Choroid plexus epithelial cell (primary cell): ENCODE results near the gene SLC1A4.
"Not testable (repeated sequence)": the region's sequence is repeated elsewhere in the genome, so short reads cannot be mapped to it uniquely, and the experiment has no call there.

Source experiments
- DNase-seq: peaks from one replicate; pipeline ENCODE4 v3.0.0-alpha.2; 2010; ENCODE audit warnings: low read depth
- H3K4me3 ChIP-seq: 2 replicates; pipeline ENCODE4 v1.5.1; 2011; ENCODE audit warnings: low read depth, mild to moderate bottlenecking, control low read depth, low read length, moderate library complexity
- TF ChIP-seq, protein P1 (sequence below): conservative IDR thresholded peaks from 2 replicates; pipeline ENCODE4 v1.5.1; 2011; ENCODE audit warnings: low read depth, mild to moderate bottlenecking, control low read depth, inconsistent platforms, low read length, moderate library complexity

The SLC1A4 gene

DNA sequence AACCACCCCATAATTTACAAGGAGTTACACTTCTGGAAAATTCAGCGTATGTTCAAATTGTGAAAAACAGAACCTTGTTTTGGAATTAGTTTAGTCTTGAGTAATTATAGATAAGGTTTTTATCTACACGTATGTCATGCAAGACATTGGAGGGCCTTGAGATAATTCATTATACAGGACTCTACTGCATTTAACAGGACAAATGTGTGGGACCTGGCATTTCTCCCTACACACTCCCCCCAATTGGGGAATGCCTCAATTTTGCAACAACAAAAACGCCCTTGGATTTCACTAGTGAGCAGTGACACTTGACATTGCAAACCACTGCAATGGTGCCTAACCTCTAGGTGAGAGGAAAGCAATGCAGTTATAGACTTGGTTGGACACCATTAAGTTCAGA is 11.4 kb downstream of the SLC1A4 start:
- TF ChIP-seq, protein P1, sequence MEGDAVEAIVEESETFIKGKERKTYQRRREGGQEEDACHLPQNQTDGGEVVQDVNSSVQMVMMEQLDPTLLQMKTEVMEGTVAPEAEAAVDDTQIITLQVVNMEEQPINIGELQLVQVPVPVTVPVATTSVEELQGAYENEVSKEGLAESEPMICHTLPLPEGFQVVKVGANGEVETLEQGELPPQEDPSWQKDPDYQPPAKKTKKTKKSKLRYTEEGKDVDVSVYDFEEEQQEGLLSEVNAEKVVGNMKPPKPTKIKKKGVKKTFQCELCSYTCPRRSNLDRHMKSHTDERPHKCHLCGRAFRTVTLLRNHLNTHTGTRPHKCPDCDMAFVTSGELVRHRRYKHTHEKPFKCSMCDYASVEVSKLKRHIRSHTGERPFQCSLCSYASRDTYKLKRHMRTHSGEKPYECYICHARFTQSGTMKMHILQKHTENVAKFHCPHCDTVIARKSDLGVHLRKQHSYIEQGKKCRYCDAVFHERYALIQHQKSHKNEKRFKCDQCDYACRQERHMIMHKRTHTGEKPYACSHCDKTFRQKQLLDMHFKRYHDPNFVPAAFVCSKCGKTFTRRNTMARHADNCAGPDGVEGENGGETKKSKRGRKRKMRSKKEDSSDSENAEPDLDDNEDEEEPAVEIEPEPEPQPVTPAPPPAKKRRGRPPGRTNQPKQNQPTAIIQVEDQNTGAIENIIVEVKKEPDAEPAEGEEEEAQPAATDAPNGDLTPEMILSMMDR, result no peak
- DNase-seq, result no peak
- H3K4me3 ChIP-seq, result no peak overlapping the region

DNA sequence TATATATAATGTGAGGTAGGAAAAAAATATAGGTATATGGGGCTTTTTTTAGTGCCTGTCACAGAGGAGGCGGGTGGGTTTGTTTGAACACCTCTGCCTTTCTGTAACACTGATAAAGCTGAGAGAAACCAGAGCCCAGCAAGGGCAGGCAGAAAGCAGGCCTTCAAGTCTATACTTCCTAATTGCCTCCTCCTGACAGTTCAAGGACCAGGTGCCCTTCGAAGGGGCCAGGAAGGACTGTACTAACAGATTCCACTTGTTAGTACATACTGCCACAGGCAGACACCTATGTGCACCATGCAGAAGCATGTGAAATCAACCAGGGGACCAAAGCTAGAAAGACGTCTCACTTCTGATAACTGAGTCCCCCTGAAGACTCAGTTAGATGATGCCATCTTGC is 13.8 kb downstream of the SLC1A4 start:
- DNase-seq, result no peak
- H3K4me3 ChIP-seq, result no peak overlapping the region
- TF ChIP-seq, protein P1, result no peak

DNA sequence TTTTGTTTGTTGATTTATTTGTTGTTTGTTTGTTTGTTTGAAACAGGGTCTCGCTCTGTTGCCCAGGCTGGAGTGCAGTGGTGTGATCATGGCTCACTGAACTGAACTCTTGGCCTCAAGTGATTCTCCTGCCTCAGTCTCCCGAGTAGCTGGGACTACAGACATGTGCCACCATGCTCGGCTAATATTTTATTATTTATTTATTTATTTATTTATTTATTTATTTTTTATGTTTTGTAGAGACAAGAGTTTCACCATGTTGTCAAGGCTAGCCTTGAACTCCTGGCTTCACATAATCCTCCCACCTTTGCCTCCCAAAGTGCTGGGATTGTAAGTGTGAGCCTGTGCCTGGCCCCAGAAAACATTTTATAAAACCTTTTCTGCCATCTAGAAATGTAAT is 15.0 kb downstream of the SLC1A4 start:
- not testable (repeated sequence) for H3K4me3 ChIP-seq, DNase-seq

DNA sequence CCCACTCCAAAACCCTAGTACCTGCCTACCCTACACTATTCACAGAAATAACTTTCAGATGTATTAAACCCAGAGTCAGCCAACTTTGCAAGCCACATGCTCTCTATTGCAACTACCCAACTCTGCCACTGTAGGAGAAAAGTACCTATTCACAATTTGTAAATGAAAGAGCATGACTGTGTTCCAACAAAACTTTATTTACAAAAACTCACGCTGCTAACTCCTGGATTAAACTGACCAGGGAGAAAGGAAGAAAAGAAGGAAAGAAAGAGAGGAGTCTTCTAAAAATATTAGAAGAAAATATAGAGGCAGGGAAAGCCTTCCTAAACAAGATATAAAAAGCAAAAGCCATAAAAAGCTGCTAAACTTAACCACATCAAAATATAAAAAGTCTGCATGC is 24.6 kb downstream of the SLC1A4 start:
- TF ChIP-seq, protein P1, result no peak
- DNase-seq, result no peak
- no peak overlapping the region for H3K4me3 ChIP-seq

DNA sequence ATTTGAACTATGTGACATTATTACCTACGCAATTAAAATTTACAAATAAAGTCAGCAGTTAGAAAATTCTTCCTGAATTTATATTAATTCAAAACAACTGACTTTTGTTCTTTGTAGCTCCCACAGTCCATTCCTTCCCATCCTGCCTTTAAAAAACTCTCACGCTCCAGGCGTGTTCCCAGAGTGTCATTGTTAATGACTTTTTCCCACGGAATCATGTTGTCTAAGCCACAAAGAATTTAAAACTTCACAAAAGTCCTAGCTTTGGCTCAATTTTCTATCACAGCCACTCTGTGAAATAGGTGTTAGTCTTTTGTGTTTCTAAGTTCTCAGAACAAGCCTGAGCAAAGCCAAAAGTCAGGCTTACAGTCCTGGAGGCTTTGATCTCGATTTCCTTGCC is 26.5 kb downstream of the SLC1A4 start:
- TF ChIP-seq, protein P1, result no peak
- DNase-seq, result no peak
- H3K4me3 ChIP-seq, result no peak overlapping the region

DNA sequence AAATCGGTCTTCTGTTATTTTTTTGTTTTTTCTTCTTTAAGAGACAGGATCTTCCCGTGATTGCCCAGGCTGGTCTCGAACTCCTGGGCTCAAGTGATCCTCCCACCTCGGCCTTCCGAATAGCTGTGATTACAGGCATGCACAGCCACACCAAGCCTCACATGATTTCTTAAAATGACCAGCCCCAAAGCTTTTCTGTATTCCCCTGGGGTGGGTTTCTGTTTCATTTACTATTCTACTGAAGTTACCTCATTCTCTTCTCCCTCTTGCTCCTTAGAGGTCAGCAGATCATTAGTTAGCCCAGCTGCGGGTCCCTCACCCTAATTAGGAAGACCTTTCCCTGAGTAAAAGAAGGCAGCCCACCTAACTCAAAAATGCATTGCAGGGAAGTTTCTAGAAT is 27.6 kb downstream of the SLC1A4 start:
- TF ChIP-seq, protein P1, result no peak
- no peak for DNase-seq
- no peak overlapping the region for H3K4me3 ChIP-seq

DNA sequence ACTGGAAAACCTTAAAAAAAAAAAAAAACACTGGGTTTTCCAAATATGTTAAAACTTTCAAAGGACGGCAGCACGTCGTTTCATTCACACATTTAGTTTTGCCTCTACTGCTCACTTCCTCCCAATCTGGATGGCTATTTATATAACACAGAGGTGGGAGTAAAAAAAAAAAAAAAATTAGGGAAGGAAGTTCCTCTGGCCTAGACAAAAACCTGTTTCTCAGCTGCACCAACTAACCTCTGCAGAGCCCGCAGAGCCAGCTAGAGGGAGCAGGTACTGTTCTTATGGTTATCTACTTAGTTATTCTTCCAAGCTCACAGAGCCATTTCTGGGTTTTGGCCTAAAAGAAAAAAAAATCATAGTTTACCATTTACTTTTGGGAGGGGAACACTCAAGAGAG is 28.1 kb downstream of the SLC1A4 start:
- H3K4me3 ChIP-seq, result no peak overlapping the region
- TF ChIP-seq, protein P1, result peak; percentile 47
- peak; percentile 20 for DNase-seq

DNA sequence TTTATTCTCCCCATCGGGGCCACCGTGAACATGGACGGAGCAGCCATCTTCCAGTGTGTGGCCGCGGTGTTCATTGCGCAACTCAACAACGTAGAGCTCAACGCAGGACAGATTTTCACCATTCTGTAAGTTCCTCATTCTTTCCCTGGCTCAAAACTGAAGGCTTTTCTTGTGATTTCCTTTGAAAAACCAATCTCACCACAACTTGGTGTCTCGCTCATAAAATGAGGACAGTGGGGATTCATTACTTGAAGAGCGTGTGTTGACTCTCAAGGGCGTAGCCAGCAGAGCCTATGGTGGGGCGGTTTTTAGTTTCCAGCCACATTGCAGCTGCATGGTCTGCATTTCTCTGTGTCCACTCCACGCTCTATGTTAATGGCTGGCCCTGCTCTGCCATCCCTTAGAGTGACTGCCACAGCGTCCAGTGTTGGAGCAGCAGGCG is 29.0 kb downstream of the SLC1A4 start:
- TF ChIP-seq, protein P1, result no peak
- no peak for DNase-seq
- H3K4me3 ChIP-seq, result no peak overlapping the region
